ENCODE results near the gene CENPT. TPM values are rescaled to one million over a fixed set of nuclear protein-coding genes. Genes with fewer than 3 reads are reported as not detected.

Gene CENPT
- total and polyA plus RNA-seq, 2 donors from 2014 or later: 25.3 to 42.5 TPM

DNA sequence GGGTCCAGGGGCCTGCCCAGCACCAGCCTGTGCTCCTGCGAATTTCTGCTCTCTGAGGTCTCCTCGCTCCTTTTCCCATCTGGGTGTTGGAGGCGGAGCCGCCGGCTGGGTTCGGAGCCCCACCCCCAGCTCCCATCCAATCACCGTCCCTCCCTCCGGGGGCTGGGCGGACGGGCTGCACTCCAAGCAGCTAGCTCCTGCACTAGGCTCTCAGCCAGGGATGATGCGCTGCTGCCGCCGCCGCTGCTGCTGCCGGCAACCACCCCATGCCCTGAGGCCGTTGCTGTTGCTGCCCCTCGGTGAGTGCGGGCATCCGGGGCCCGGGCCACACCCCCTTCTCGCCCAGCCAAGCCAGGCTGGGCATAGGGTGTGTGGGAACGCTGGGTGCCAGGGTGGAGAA, 37.2 kb upstream of the CENPT start, which contains the start of gene NRN1L:
Gene NRN1L, plus strand, starts transcription at position 202 of the 400 bp plus-strand sequence. Its CDS starts 19 bp downstream, at position 221.
- Histone ChIP-seq H3K27ac (ENCODE audit: low read depth in 2 of 2, low read length in 2 of 2) (no peak within 1 kb of the TSS), H3K4me1 (ENCODE audit: control insufficient read depth in 2 of 3, insufficient read depth in 2 of 3, low read depth in 1 of 3, low read length in 3 of 3) (no peaks in the 10 kb centered on the region), H3K27me3 (ENCODE audit: control insufficient read depth, insufficient read depth, low read length) (no peaks in the 10 kb centered on the region), H3K36me3 (ENCODE audit: control insufficient read depth in 2 of 3, insufficient read depth in 3 of 3, low read length in 3 of 3) (peaks cover 0 to 41% (median 29%) of the 10 kb centered on the region in 3 donors), H3K4me3 (ENCODE audit: low read length in 3 of 3) (no peak within 1 kb of the TSS), H3K9ac (ENCODE audit: low read length in 3 of 3) (no peak within 1 kb of the TSS), H3K9me3 (ENCODE audit: control insufficient read depth in 2 of 3, insufficient read depth in 1 of 3, low read length in 3 of 3) (no peaks in the 10 kb centered on the region)
- TF ChIP-seq, protein P1, sequence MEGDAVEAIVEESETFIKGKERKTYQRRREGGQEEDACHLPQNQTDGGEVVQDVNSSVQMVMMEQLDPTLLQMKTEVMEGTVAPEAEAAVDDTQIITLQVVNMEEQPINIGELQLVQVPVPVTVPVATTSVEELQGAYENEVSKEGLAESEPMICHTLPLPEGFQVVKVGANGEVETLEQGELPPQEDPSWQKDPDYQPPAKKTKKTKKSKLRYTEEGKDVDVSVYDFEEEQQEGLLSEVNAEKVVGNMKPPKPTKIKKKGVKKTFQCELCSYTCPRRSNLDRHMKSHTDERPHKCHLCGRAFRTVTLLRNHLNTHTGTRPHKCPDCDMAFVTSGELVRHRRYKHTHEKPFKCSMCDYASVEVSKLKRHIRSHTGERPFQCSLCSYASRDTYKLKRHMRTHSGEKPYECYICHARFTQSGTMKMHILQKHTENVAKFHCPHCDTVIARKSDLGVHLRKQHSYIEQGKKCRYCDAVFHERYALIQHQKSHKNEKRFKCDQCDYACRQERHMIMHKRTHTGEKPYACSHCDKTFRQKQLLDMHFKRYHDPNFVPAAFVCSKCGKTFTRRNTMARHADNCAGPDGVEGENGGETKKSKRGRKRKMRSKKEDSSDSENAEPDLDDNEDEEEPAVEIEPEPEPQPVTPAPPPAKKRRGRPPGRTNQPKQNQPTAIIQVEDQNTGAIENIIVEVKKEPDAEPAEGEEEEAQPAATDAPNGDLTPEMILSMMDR (IDR thresholded peaks at IDR 0.05; ENCODE audit: borderline replicate concordance, extremely low read depth, insufficient read depth): no peak
- FAIRE-seq (no peak), DNase-seq (peak; percentile 80 to 96 (median 88))
- intact Hi-C loops (cut with DNase I): no loop called here

DNA sequence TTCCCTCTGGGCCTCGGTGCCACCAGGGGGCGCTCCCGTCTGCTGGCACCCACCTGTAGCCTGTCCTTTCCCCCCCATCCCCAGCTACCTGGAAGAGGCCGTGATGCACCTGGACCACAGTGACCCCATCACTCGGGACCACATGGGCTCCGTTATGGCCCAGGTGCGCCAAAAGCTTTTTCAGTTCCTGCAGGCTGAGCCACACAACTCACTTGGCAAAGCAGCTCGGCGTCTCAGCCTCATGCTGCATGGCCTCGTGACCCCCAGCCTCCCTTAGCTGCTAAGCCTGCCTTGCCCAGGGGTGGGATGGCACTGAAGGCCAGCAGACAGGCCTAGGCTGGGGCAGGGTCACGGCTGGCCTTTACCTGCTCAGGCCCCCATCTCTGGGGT, 36.4 kb upstream of the CENPT start:
- Histone ChIP-seq H3K4me1 (ENCODE audit: control insufficient read depth in 2 of 3, insufficient read depth in 2 of 3, low read depth in 1 of 3, low read length in 3 of 3) (no peaks in the 10 kb centered on the region), H3K36me3 (ENCODE audit: control insufficient read depth in 2 of 3, insufficient read depth in 3 of 3, low read length in 3 of 3) (peaks cover 0 to 49% (median 38%) of the 10 kb centered on the region in 3 donors), H3K9me3 (ENCODE audit: control insufficient read depth in 2 of 3, insufficient read depth in 1 of 3, low read length in 3 of 3) (no peaks in the 10 kb centered on the region), H3K27ac (ENCODE audit: low read depth in 2 of 2, low read length in 2 of 2) (no peak overlapping the region), H3K27me3 (ENCODE audit: control insufficient read depth, insufficient read depth, low read length) (no peaks in the 10 kb centered on the region), H3K4me3 (ENCODE audit: low read length in 3 of 3) (no peak overlapping the region), H3K9ac (ENCODE audit: low read length in 3 of 3) (no peak overlapping the region)
- TF ChIP-seq, protein P1 (IDR thresholded peaks at IDR 0.05; ENCODE audit: borderline replicate concordance, extremely low read depth, insufficient read depth): peak; percentile 71
- intact Hi-C loops (cut with DNase I): no loop called here
- DNase-seq (peak in 4 of 5 donors; percentile 32 to 76 (median 54)), FAIRE-seq (no peak)

DNA sequence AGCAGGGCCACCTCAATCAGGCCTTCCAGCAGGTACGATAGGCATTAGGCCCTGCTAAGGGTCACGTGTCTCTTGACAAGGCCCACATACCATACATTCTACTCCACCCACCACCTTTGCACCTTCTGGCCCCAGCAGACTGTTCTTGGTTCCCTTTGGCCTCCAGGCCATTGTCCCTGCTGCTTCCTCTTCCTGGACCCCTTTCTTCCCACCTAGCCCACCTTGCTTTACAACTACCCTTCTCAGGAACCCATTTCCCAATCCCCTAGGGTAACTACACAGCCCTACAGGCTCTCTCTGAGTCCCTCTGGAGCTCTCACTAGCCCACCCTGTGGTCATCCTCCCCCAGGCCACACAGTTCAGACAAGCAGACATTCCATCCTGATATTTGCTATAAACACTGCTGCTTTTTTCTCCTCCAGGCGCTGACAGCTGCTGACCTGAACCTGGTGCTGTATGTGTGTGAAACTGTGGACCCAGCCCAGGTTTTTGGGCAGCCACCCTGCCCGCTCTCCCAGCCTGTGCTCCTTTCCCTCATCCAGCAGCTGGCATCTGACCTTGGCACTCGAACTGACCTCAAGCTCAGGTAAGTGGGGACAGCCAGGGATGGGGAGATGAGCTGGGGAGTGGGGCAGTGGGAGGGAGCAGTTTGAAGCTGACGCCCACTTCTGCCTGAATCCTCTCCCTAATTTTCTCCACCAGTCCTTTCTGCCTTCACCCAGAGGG, 35.8 kb upstream of the CENPT start:
- Histone ChIP-seq H3K27me3 (ENCODE audit: control insufficient read depth, insufficient read depth, low read length) (no peaks in the 10 kb centered on the region), H3K4me1 (ENCODE audit: control insufficient read depth in 2 of 3, insufficient read depth in 2 of 3, low read depth in 1 of 3, low read length in 3 of 3) (no peaks in the 10 kb centered on the region), H3K4me3 (ENCODE audit: low read length in 3 of 3) (no peak overlapping the region), H3K9me3 (ENCODE audit: control insufficient read depth in 2 of 3, insufficient read depth in 1 of 3, low read length in 3 of 3) (no peaks in the 10 kb centered on the region), H3K27ac (ENCODE audit: low read depth in 2 of 2, low read length in 2 of 2) (no peak overlapping the region), H3K36me3 (ENCODE audit: control insufficient read depth in 2 of 3, insufficient read depth in 3 of 3, low read length in 3 of 3) (peaks cover 0 to 55% (median 43%) of the 10 kb centered on the region in 3 donors), H3K9ac (ENCODE audit: low read length in 3 of 3) (no peak overlapping the region)
- DNase-seq (no peak), FAIRE-seq (no peak)
- TF ChIP-seq, protein P1 (IDR thresholded peaks at IDR 0.05; ENCODE audit: borderline replicate concordance, extremely low read depth, insufficient read depth): no peak
- intact Hi-C loops (cut with DNase I): no loop called here

Data from kidney (tissue), 14 donors.